Psoas muscle (tissue), 8 donors: ENCODE results near the gene PHKA2. TPM values are rescaled to one million over a fixed set of nuclear protein-coding genes. Genes with fewer than 3 reads are reported as not detected.

Experiments
- ATAC-seq, 4 donors: fragments of 200-7000 bp; cut with Tn5 transposase; one replicate each; pipeline ENCODE4 v1.9.1; 2020; ENCODE audit warnings: moderate library complexity in 3 of 4, mild to moderate bottlenecking in 2 of 4
- DNase-seq, 2 donors: peaks; one replicate each; pipeline ENCODE4 v3.0.0-alpha.2; 2020
- H3K27ac ChIP-seq: fragments of 200-600 bp; one replicate; pipeline ENCODE4 v1.8.0; 2022
- H3K27me3 ChIP-seq, 3 donors: fragments of 200-600 bp in 1 of 3; one replicate each; pipeline versions ENCODE4 v1.6.1 to v1.8.0; 2013 to 2022; ENCODE audit warnings: low read length in 2 of 3, mild to moderate bottlenecking in 2 of 3, moderate library complexity in 1 of 3; ENCODE audit not compliant: insufficient read depth in 3 of 3
- H3K36me3 ChIP-seq, 2 donors: fragments of 200-600 bp in 1 of 2; one replicate each; pipeline versions ENCODE4 v1.6.1 to v1.8.0; 2013 to 2022; ENCODE audit warnings: low read depth in 1 of 2, mild to moderate bottlenecking in 1 of 2, moderate library complexity in 1 of 2; ENCODE audit not compliant: insufficient read depth in 1 of 2
- H3K4me1 ChIP-seq: fragments of 200-600 bp; one replicate; pipeline ENCODE4 v1.8.0; 2022
- H3K4me3 ChIP-seq: fragments of 200-600 bp; one replicate; pipeline ENCODE4 v1.8.0; 2022; ENCODE audit warnings: mild to moderate bottlenecking
- H3K9me3 ChIP-seq: fragments of 200-600 bp; one replicate; pipeline ENCODE4 v1.8.0; 2022
- CTCF ChIP-seq: fragments of 200-600 bp; IDR thresholded peaks from one replicate; pipeline ENCODE4 v1.8.0; 2022; ENCODE audit warnings: antibody characterized with exemption
- WGBS, 3 donors: extraction: QIAGEN DNeasy Blood & Tissue Kit; methylation state at CpG; one replicate each; pipeline versions ENCODE4 v1.1.6 to v1.1.7; 2013; 5-methylcytosine and 5-hydroxymethylcytosine counted together
- intact Hi-C, 2 donors: fragments of 100-400 bp; cut with DNase I; formaldehyde crosslinking; loops; one replicate each; pipeline versions ENCODE4 v1.11.0 to v1.14.2; 2022
- polyA plus RNA-seq, 3 donors: library from polyadenylated mRNA; stranded (reverse); fragments of 200-250 nt; gene quantifications; one replicate each; pipeline ENCODE4 v1.2.3, GENCODE V29; 2013
- total RNA-seq, 4 donors: library from RNA; stranded (reverse); fragmentation: NEBNext Ultra II Directional in 2 of 4; extraction: Animal tissue kit (Norgen Biotek cat#: 25700) in 2 of 4; gene quantifications; one replicate each; pipeline versions ENCODE4 v1.2.1 to v1.2.4, GENCODE V29; 2021 to 2023
- donor health status: healthy with polysubstance abuse.
- donor health status: DM: no; HTN: no; CAD: no; lungs with moderate emphysema.
- donor health status: Bipolar disorder and iron deficiency.
- donor health status: healthy.
- donor health status: DM: yes; HTN: yes; CAD: no.
- donor health status: DM: no; HTN: no; CAD: no.
- donor health status: DM: no; HTN: no; CAD: no.
- donor health status: DM: yes; HTN: yes; CAD: no.

PHKA2 gene
- total and polyA plus RNA-seq, 7 donors: 3.7 to 24.8 (median 8.9) TPM

GRCh38 chrX:18955676-18956075 is 28.2 kb downstream of the PHKA2 start:
- Histone ChIP-seq H3K27me3 (no peaks in the 10 kb centered on the region), H3K4me1 (no peaks in the 10 kb centered on the region), H3K27ac (no peak overlapping the region), H3K36me3 (peaks cover 0 to 8% of the 10 kb centered on the region in 2 donors), H3K9me3 (no peaks in the 10 kb centered on the region), H3K4me3 (no peak overlapping the region)
- TF ChIP-seq CTCF: no peak
- 89 to 96% (median 90%) methylated on average over 4 of the region's 4 CpGs for WGBS, 3 donors
- intact Hi-C loops: no loop called here
- ATAC-seq (no peak), DNase-seq (no peak)

GRCh38 chrX:18951032-18951431 is 32.9 kb downstream of the PHKA2 start:
- H3K9me3 ChIP-seq: no peaks in the 10 kb centered on the region
- H3K36me3 ChIP-seq: peaks cover 0 to 12% of the 10 kb centered on the region in 2 donors
- H3K27ac ChIP-seq: no peak overlapping the region
- H3K27me3 ChIP-seq: no peaks in the 10 kb centered on the region
- WGBS, 3 donors: 83 to 95% (median 92%) methylated on average over 8 to 10 of the region's 10 CpGs
- H3K4me1 ChIP-seq: no peaks in the 10 kb centered on the region
- no peak for DNase-seq
- intact Hi-C loops: no loop called here
- ATAC-seq: no peak
- H3K4me3 ChIP-seq: no peak overlapping the region
- TF ChIP-seq CTCF: no peak

GRCh38 chrX:18949944-18950301 is 34.0 kb downstream of the PHKA2 start:
- no peak overlapping the region for H3K4me3 ChIP-seq
- 87 to 96% (median 94%) methylated on average over 8 of the region's 8 CpGs for WGBS, 3 donors
- H3K27ac ChIP-seq: no peak overlapping the region
- no peaks in the 10 kb centered on the region for H3K27me3 ChIP-seq
- peaks cover 0 to 12% of the 10 kb centered on the region in 2 donors for H3K36me3 ChIP-seq
- ATAC-seq (no peak), DNase-seq (no peak)
- intact Hi-C loops: no loop called here
- H3K4me1 ChIP-seq: no peaks in the 10 kb centered on the region
- no peak for TF ChIP-seq CTCF
- no peaks in the 10 kb centered on the region for H3K9me3 ChIP-seq

GRCh38 chrX:18949291-18949943 is 34.5 kb downstream of the PHKA2 start:
- no peaks in the 10 kb centered on the region for H3K9me3 ChIP-seq
- intact Hi-C loops: no loop called here
- TF ChIP-seq CTCF: no peak
- ATAC-seq (no peak), DNase-seq (no peak)
- no peaks in the 10 kb centered on the region for H3K4me1 ChIP-seq
- 81 to 86% (median 82%) methylated on average over 4 of the region's 4 CpGs for WGBS, 3 donors
- no peaks in the 10 kb centered on the region for H3K27me3 ChIP-seq
- H3K4me3 ChIP-seq: no peak overlapping the region
- no peak overlapping the region for H3K27ac ChIP-seq
- H3K36me3 ChIP-seq: peaks cover 0 to 12% of the 10 kb centered on the region in 2 donors

- no peak for DNase-seq
- intact Hi-C loops: no loop called here
- Histone ChIP-seq H3K9me3 (no peaks in the 10 kb centered on the region), H3K4me3 (no peak overlapping the region), H3K36me3 (peaks cover 0 to 13% of the 10 kb centered on the region in 2 donors), H3K4me1 (no peaks in the 10 kb centered on the region), H3K27me3 (no peaks in the 10 kb centered on the region), H3K27ac (no peak overlapping the region)
- 66 to 77% (median 68%) methylated on average over 4 of the region's 4 CpGs for whole genome bisulfite sequencing, 3 donors
- no peak for TF ChIP-seq CTCF
- no peak for ATAC-seq
These were observed 37.3 kb downstream of the PHKA2 start for GRCh38 chrX:18946611-18947010.
